Endothelial cell of umbilical vein (primary cell): ENCODE data around the gene ERCC4. TPM values are rescaled to one million over a fixed set of nuclear protein-coding genes. Genes with fewer than 3 reads are reported as not detected.

Source experiments
- BruUV-seq: library from RNA; stranded (reverse); fragments of 400-500 nt; replicated peaks from 2 replicates; lab custom pipeline; 2021; lab: Mats Ljungman, UMichigan
- CTCF ChIA-PET: fragments of 300-600, 350-600 bp; sonication (Branson Sonifier 250); formaldehyde crosslinking; loops from one replicate; lab custom pipeline; 2021; ENCODE audit warnings: antibody characterized with exemption, inconsistent platforms; lab: Charles Lee
- POLR2A ChIA-PET: fragments of 300-600, 350-600 bp; sonication (Branson Sonifier 250); formaldehyde crosslinking; loops from one replicate; lab custom pipeline; 2021; ENCODE audit warnings: antibody characterized with exemption, inconsistent platforms; lab: Charles Lee
- DNase-seq: peaks from one replicate; pipeline ENCODE4 v3.0.0-alpha.2; 2011; ENCODE audit warnings: low read depth, low spot score
- FAIRE-seq: peaks from 2 replicates; lab custom pipeline; 2011; peaks lifted over from hg19 to GRCh38; lab: Jason Lieb, UNC
- H2AFZ ChIP-seq: 2 replicates; pipeline ENCODE4 v1.6.0; 2012; ENCODE audit warnings: low read depth, low read length, control low read depth, inconsistent platforms
- H3K27ac ChIP-seq: 2 replicates; pipeline ENCODE4 v1.5.1; 2011; ENCODE audit warnings: low read depth, mild to moderate bottlenecking, control low read depth, low read length, moderate library complexity; ENCODE audit not compliant: insufficient read depth
- H3K27me3 ChIP-seq, 2 experiments: 2 replicates each; pipeline versions ENCODE4 v1.6.0 to v1.6.1; 2011; ENCODE audit warnings: low read length in 2 of 2, mixed read lengths in 1 of 2; ENCODE audit not compliant: control insufficient read depth in 2 of 2, insufficient read depth in 2 of 2
- H3K36me3 ChIP-seq, 2 experiments: 2 replicates in 1 of 2; 3 replicates in 1 of 2; pipeline ENCODE4 v1.5.1; 2011; ENCODE audit warnings: low read length in 2 of 2, mild to moderate bottlenecking in 1 of 2, moderate library complexity in 1 of 2; ENCODE audit not compliant: control insufficient read depth in 2 of 2, insufficient read depth in 2 of 2; ENCODE audit errors: extremely low read depth in 1 of 2
- H3K4me1 ChIP-seq: 3 replicates; pipeline ENCODE4 v1.5.1; 2011; ENCODE audit warnings: mild to moderate bottlenecking, low read length; ENCODE audit not compliant: control insufficient read depth, insufficient read depth; ENCODE audit errors: extremely low read depth
- H3K4me2 ChIP-seq: 2 replicates; pipeline ENCODE4 v1.6.1; 2011; ENCODE audit warnings: low read length, control low read depth, mixed read lengths; ENCODE audit not compliant: insufficient read depth
- H3K4me3 ChIP-seq, 3 experiments: fragments of 200-600 bp in 1 of 3; sonication (generic), shearing (Covaris generic) in 1 of 3; replicated peaks in 1 of 3; 2 replicates each; pipeline ENCODE4 v1.5.1; 2011 to 2016; ENCODE audit warnings: control low read depth in 3 of 3, low read length in 3 of 3, mild to moderate bottlenecking in 2 of 3, inconsistent platforms in 1 of 3, low read depth in 1 of 3, moderate library complexity in 1 of 3; ENCODE audit not compliant: insufficient read depth in 1 of 3
- H3K79me2 ChIP-seq: 2 replicates; pipeline ENCODE4 v1.6.0; 2012; ENCODE audit warnings: low read length, inconsistent platforms; ENCODE audit not compliant: control insufficient read depth, insufficient read depth
- H3K9ac ChIP-seq: replicated peaks from 2 replicates; pipeline ENCODE3; 2011; ENCODE audit warnings: low read length, control low read depth; ENCODE audit not compliant: insufficient read depth; ENCODE audit errors: extremely low read depth
- H3K9me1 ChIP-seq: replicated peaks from 3 replicates; pipeline ENCODE4 v1.6.0; 2011; ENCODE audit warnings: mild to moderate bottlenecking, low read length; ENCODE audit not compliant: control insufficient read depth, insufficient read depth; ENCODE audit errors: extremely low read depth
- H3K9me3 ChIP-seq: replicated peaks from 2 replicates; pipeline ENCODE4 v1.5.1; 2012; ENCODE audit warnings: low read length, inconsistent platforms; ENCODE audit not compliant: control insufficient read depth, insufficient read depth
- H4K20me1 ChIP-seq: replicated peaks from 2 replicates; pipeline ENCODE3; 2011; ENCODE audit warnings: mild to moderate bottlenecking, low read length; ENCODE audit not compliant: control insufficient read depth, insufficient read depth; ENCODE audit errors: extremely low read depth
- CTCF ChIP-seq, 2 donors: IDR thresholded peaks; 1 replicate in 1 of 2; 2 replicates in 1 of 2; pipeline ENCODE4 v1.5.1; 2011; ENCODE audit warnings: low read length in 2 of 2, mild to moderate bottlenecking in 2 of 2, moderate library complexity in 2 of 2, control low read depth in 1 of 2, inconsistent platforms in 1 of 2, low read depth in 1 of 2; ENCODE audit not compliant: insufficient read depth in 1 of 2; ENCODE audit errors: extremely low read depth in 1 of 2
- EZH2 ChIP-seq: IDR thresholded peaks from 2 replicates; pipeline ENCODE4 v1.6.1; 2012; ENCODE audit warnings: borderline replicate concordance, low read depth, mild to moderate bottlenecking, moderate library complexity, low read length, inconsistent platforms; ENCODE audit not compliant: severe bottlenecking
- FOS ChIP-seq: IDR thresholded peaks from 2 replicates; pipeline ENCODE4 v1.6.1; 2011; ENCODE audit warnings: mild to moderate bottlenecking, low read length, moderate library complexity, borderline replicate concordance; ENCODE audit not compliant: insufficient read depth
- GATA2 ChIP-seq: IDR thresholded peaks from 2 replicates; pipeline ENCODE4 v1.7.0; 2011; ENCODE audit warnings: low read depth, mild to moderate bottlenecking, moderate library complexity, mixed read lengths, low read length; ENCODE audit not compliant: insufficient read length, insufficient read depth
- JUN ChIP-seq: IDR thresholded peaks from 2 replicates; pipeline ENCODE4 v1.6.1; 2011; ENCODE audit warnings: borderline replicate concordance, low read depth; ENCODE audit not compliant: insufficient read length, insufficient read depth
- MYC ChIP-seq: IDR thresholded peaks from one replicate; pipeline ENCODE4 v1.6.1; 2011; ENCODE audit warnings: mild to moderate bottlenecking, low read depth, low read length
- POLR2A ChIP-seq: IDR thresholded peaks from 2 replicates; pipeline ENCODE4 v1.6.1; 2012; ENCODE audit warnings: low read depth, mild to moderate bottlenecking, control low read depth, low read length
- POLR2AphosphoS5 ChIP-seq: IDR thresholded peaks from 2 replicates; pipeline ENCODE4 v1.6.1; 2012; ENCODE audit warnings: low read depth, mild to moderate bottlenecking, control low read depth, low read length, moderate library complexity; ENCODE audit not compliant: insufficient read depth
- dilution Hi-C: fragments of 300-500 bp; cut with MboI; formaldehyde crosslinking; loops from one replicate; pipeline ENCODE4 v1.15.0; 2019; ENCODE audit warnings: low sequenced_read_pairs; ENCODE audit not compliant: extremely low pct_ligation_motif_present
- intact Hi-C: fragments of 100-400 bp; cut with micrococcal nuclease; formaldehyde crosslinking; loops from one replicate; pipeline ENCODE4 v1.10.0; 2022
- polyA plus RNA-seq, 4 experiments: library from polyadenylated mRNA; depleted of rRNA in 3 of 4; stranded (reverse) in 3 of 4; unstranded in 1 of 4; fragments of >200 nt; gene quantifications; 2 replicates each; pipeline versions ENCODE4 v1.2.1 to v1.2.3, GENCODE V29; 2011 to 2012; ENCODE audit warnings: missing spikeins in 1 of 4
- total RNA-seq: library from RNA; stranded (reverse); gene quantifications from 2 replicates; pipeline ENCODE4 v1.2.3, GENCODE V29; 2021

Gene ERCC4
- total and polyA plus RNA-seq, 2 donors (not counting 3 experiments of a cell fraction or from before 2014, with no cell fraction given): 4.9 to 17.1 TPM

GRCh38 chr16:13992322-13992721, 72.4 kb downstream of the ERCC4 start:
- H2AFZ ChIP-seq: no peak overlapping the region
- no peak for FAIRE-seq
- dilution Hi-C loops: no loop called here
- POLR2A ChIA-PET: no interaction called here
- no peak overlapping the region for H3K4me2 ChIP-seq
- no peaks in the 10 kb centered on the region for H3K4me1 ChIP-seq
- no TSS peak for BruUV-seq
- H3K79me2 ChIP-seq: no peaks in the 10 kb centered on the region
- no peaks in the 10 kb centered on the region for H4K20me1 ChIP-seq
- H3K36me3 ChIP-seq: no peaks in the 10 kb centered on the region
- TF ChIP-seq CTCF (IDR thresholded peaks at IDR 0.05; ENCODE audit: extremely low read depth in 1 of 2, insufficient read depth in 1 of 2, low read depth in 1 of 2, low read length in 2 of 2) (no peak), GATA2 (no peak), JUN (no peak), FOS (no peak), MYC (no peak), EZH2 (no peak), POLR2A (no peak), POLR2AphosphoS5 (no peak)
- no peaks in the 10 kb centered on the region for H3K9me3 ChIP-seq
- no peak overlapping the region for H3K4me3 ChIP-seq
- intact Hi-C loops: no loop called here
- H3K27ac ChIP-seq: no peak overlapping the region
- H3K9me1 ChIP-seq: no peaks in the 10 kb centered on the region
- DNase-seq: no peak
- peaks cover 3 to 7% of the 10 kb centered on the region in 2 experiments for H3K27me3 ChIP-seq
- CTCF ChIA-PET: interaction anchor here (1.1 kb wide), 1 partner anchor 24 kb away, joined by 3 read pairs; no protein-coding TSS in a partner anchor
- H3K9ac ChIP-seq: no peak overlapping the region
